OCI-LY1 (cell line): ENCODE results near the gene SCAPER.

ENCODE experiments used
- H2AFZ ChIP-seq: fragments of 200-600 bp; sonication (generic), shearing (Covaris generic); 2 replicates; pipeline ENCODE4 v1.6.0; 2014; ENCODE audit warnings: antibody characterized with exemption, mild to moderate bottlenecking, low read length
- H3F3A ChIP-seq: fragments of 200-600 bp; sonication (generic), shearing (Covaris generic); 2 replicates; pipeline ENCODE4 v1.6.0; 2014; ENCODE audit warnings: mild to moderate bottlenecking, antibody characterized with exemption, low read length, moderate library complexity; ENCODE audit not compliant: insufficient read depth
- H3K27ac ChIP-seq: fragments of 200-600 bp; sonication (generic); 2 replicates; pipeline ENCODE4 v1.5.1; 2014; ENCODE audit warnings: low read length, mixed run types, mild to moderate bottlenecking, low read depth; ENCODE audit not compliant: poor library complexity, severe bottlenecking
- H3K27me3 ChIP-seq: fragments of 200-600 bp; sonication (generic); 2 replicates; pipeline ENCODE4 v1.6.0; 2014; ENCODE audit warnings: antibody characterized with exemption, mild to moderate bottlenecking, low read length, moderate library complexity; ENCODE audit not compliant: insufficient read depth
- H3K36me3 ChIP-seq: fragments of 200-600 bp; sonication (generic); 2 replicates; pipeline ENCODE4 v1.6.1; 2014; ENCODE audit warnings: mild to moderate bottlenecking, antibody characterized with exemption, low read length, moderate library complexity, mixed read lengths; ENCODE audit not compliant: insufficient read depth
- H3K4me1 ChIP-seq: fragments of 200-600 bp; sonication (generic); 2 replicates; pipeline ENCODE4 v1.5.1; 2014; ENCODE audit warnings: mild to moderate bottlenecking, low read length, moderate library complexity; ENCODE audit not compliant: insufficient read depth, severe bottlenecking
- H3K4me2 ChIP-seq: fragments of 200-600 bp; sonication (generic), shearing (Covaris generic); 2 replicates; pipeline ENCODE4 v1.6.1; 2014; ENCODE audit warnings: low read length
- H3K4me3 ChIP-seq: fragments of 200-600 bp; sonication (generic); 2 replicates; pipeline ENCODE4 v1.5.1; 2014; ENCODE audit warnings: low read length, low read depth, mild to moderate bottlenecking, mixed read lengths; ENCODE audit not compliant: poor library complexity, severe bottlenecking
- H3K79me2 ChIP-seq: fragments of 200-600 bp; shearing (Covaris generic); 2 replicates; pipeline ENCODE4 v1.6.1; 2016; ENCODE audit warnings: mixed run types, low read length, mixed read lengths; ENCODE audit not compliant: insufficient read depth
- H3K9ac ChIP-seq: fragments of 200-600 bp; sonication (generic), shearing (Covaris generic); 2 replicates; pipeline ENCODE4 v1.6.1; 2014; ENCODE audit warnings: mild to moderate bottlenecking, low read length, mixed read lengths
- H3K9me2 ChIP-seq: fragments of 200-600 bp; sonication (generic), shearing (Covaris generic); 2 replicates; pipeline ENCODE4 v1.6.1; 2014; ENCODE audit warnings: low read depth, mild to moderate bottlenecking, low read length, mixed read lengths
- H3K9me3 ChIP-seq: fragments of 200-600 bp; shearing (Covaris generic); 2 replicates; pipeline ENCODE4 v1.6.1; 2014; ENCODE audit warnings: low read length, mixed read lengths
- H4K20me1 ChIP-seq: fragments of 200-600 bp; sonication (generic), shearing (Covaris generic); 2 replicates; pipeline ENCODE4 v1.6.0; 2016; ENCODE audit warnings: mild to moderate bottlenecking, low read length; ENCODE audit not compliant: insufficient read depth
- CTCF ChIP-seq: fragments of 200-600 bp; sonication (generic), shearing (Covaris generic); IDR thresholded peaks from 2 replicates; pipeline ENCODE4 v1.5.1; 2017; ENCODE audit warnings: mild to moderate bottlenecking, antibody characterized with exemption, low read length, moderate library complexity, mixed read lengths
- EZH2 ChIP-seq: fragments of 200-600 bp; sonication (generic), shearing (Covaris generic); IDR thresholded peaks from 2 replicates; pipeline ENCODE4 v1.8.0; 2017; ENCODE audit warnings: borderline replicate concordance, mixed run types, mild to moderate bottlenecking, antibody characterized with exemption, low read length, moderate library complexity, mixed read lengths

The SCAPER gene

GRCh38 chr15:76565366-76565765, 339.8 kb downstream of the SCAPER start:
- no peak for TF ChIP-seq EZH2
- no peak for TF ChIP-seq CTCF
- H4K20me1 ChIP-seq = no peaks in the 10 kb centered on the region
- H3K4me1 ChIP-seq = no peaks in the 10 kb centered on the region
- no peak overlapping the region for H3K4me2 ChIP-seq
- no peak overlapping the region for H3K4me3 ChIP-seq
- no peak overlapping the region for H2AFZ ChIP-seq
- H3K27me3 ChIP-seq = no peaks in the 10 kb centered on the region
- no peak overlapping the region for H3K27ac ChIP-seq
- H3K79me2 ChIP-seq = no peaks in the 10 kb centered on the region
- H3K36me3 ChIP-seq = no peaks in the 10 kb centered on the region
- H3K9me2 ChIP-seq = no peaks in the 10 kb centered on the region
- no peak overlapping the region for H3K9ac ChIP-seq
- H3F3A ChIP-seq = no peaks in the 10 kb centered on the region
- peaks cover 2% of the 10 kb centered on the region; the same call in 1 of the 2 replicates for H3K9me3 ChIP-seq

GRCh38 chr15:76555247-76555646, 349.9 kb downstream of the SCAPER start:
- Histone ChIP-seq H3K27ac (no peak overlapping the region), H3K9me3 (no peaks in the 10 kb centered on the region), H3K4me3 (no peak overlapping the region), H4K20me1 (no peaks in the 10 kb centered on the region), H3K79me2 (no peaks in the 10 kb centered on the region), H3K9me2 (no peaks in the 10 kb centered on the region), H2AFZ (no peak overlapping the region), H3K4me1 (no peaks in the 10 kb centered on the region), H3K4me2 (no peak overlapping the region), H3K9ac (no peak overlapping the region), H3K27me3 (no peaks in the 10 kb centered on the region), H3K36me3 (no peaks in the 10 kb centered on the region), H3F3A (no peaks in the 10 kb centered on the region)
- TF ChIP-seq EZH2 (no peak), CTCF (no peak)

- no peak overlapping the region for H3K9ac ChIP-seq
- H3K27ac ChIP-seq = no peak overlapping the region
- no peaks in the 10 kb centered on the region for H4K20me1 ChIP-seq
- no peaks in the 10 kb centered on the region for H3K27me3 ChIP-seq
- no peak for TF ChIP-seq EZH2
- TF ChIP-seq CTCF = no peak
- no peak overlapping the region for H3K4me2 ChIP-seq
- H3K9me3 ChIP-seq = no peaks in the 10 kb centered on the region
- H3K36me3 ChIP-seq = no peaks in the 10 kb centered on the region
- H3K4me3 ChIP-seq = no peak overlapping the region
- no peak overlapping the region for H2AFZ ChIP-seq
- no peaks in the 10 kb centered on the region for H3K4me1 ChIP-seq
- H3K9me2 ChIP-seq = no peaks in the 10 kb centered on the region
- no peaks in the 10 kb centered on the region for H3F3A ChIP-seq
- H3K79me2 ChIP-seq = no peaks in the 10 kb centered on the region
Observed at GRCh38 chr15:76553564-76553963, 351.6 kb downstream of the SCAPER start.
